Smooth muscle cell (in vitro differentiated cells): ENCODE results near the gene COX14. TPM values are rescaled to one million over a fixed set of nuclear protein-coding genes. Genes with fewer than 3 reads are reported as not detected.
A peak's percentile ranks its signal among the peaks of the same experiment; 100 is the strongest.

Source experiments
- DNase-seq: peaks from one replicate; lab custom pipeline; 2025; ENCODE audit not compliant: unreplicated experiment; lab: John Stamatoyannopoulos, UW
- H2AFZ ChIP-seq: fragments of 200-600 bp; sonication (generic); 2 replicates; pipeline ENCODE4 v1.6.0; 2016; ENCODE audit warnings: antibody characterized with exemption, low read depth, mild to moderate bottlenecking
- H3F3A ChIP-seq: fragments of 200-600 bp; sonication (generic); 2 replicates; pipeline ENCODE4 v1.6.0; 2017; ENCODE audit warnings: antibody characterized with exemption, low read depth
- H3K27ac ChIP-seq: fragments of 200-600 bp; sonication (generic); 2 replicates; pipeline ENCODE4 v1.5.1; 2016; ENCODE audit warnings: low read depth, mild to moderate bottlenecking
- H3K27me3 ChIP-seq: fragments of 200-600 bp; sonication (generic); 2 replicates; pipeline ENCODE4 v1.6.1; 2016; ENCODE audit warnings: low read depth, mild to moderate bottlenecking
- H3K36me3 ChIP-seq: fragments of 200-600 bp; sonication (generic); 2 replicates; pipeline ENCODE4 v1.5.1; 2016; ENCODE audit warnings: low read depth
- H3K4me1 ChIP-seq: fragments of 200-600 bp; sonication (generic); 2 replicates; pipeline ENCODE4 v1.5.1; 2016; ENCODE audit warnings: low read depth
- H3K4me2 ChIP-seq: fragments of 200-600 bp; sonication (generic); 2 replicates; pipeline ENCODE4 v1.6.0; 2016; ENCODE audit warnings: mild to moderate bottlenecking
- H3K4me3 ChIP-seq: fragments of 200-600 bp; sonication (generic); 2 replicates; pipeline ENCODE4 v1.5.1; 2016; ENCODE audit warnings: mild to moderate bottlenecking
- H3K79me2 ChIP-seq: fragments of 200-600 bp; sonication (generic); 2 replicates; pipeline ENCODE4 v1.6.0; 2016; ENCODE audit warnings: low read depth, mild to moderate bottlenecking
- H3K9ac ChIP-seq: fragments of 200-600 bp; sonication (generic); 2 replicates; pipeline ENCODE4 v1.6.0; 2016; ENCODE audit warnings: low read depth
- H3K9me3 ChIP-seq: fragments of 200-600 bp; sonication (generic); replicated peaks from 2 replicates; pipeline ENCODE4 v1.5.1; 2016; ENCODE audit warnings: low read depth
- H4K20me1 ChIP-seq: fragments of 200-600 bp; sonication (generic); 2 replicates; pipeline ENCODE4 v1.6.0; 2016; ENCODE audit warnings: low read depth
- WGBS: methylation state at CpG from one replicate; pipeline ENCODE4 v1.1.7; 2016; ENCODE audit warnings: low lambda C conversion rate; 5-methylcytosine and 5-hydroxymethylcytosine counted together
- polyA plus RNA-seq: library from polyadenylated mRNA; unstranded; fragments of >200 nt; fragmentation: Nextera tagmentation; extraction: Ambion mirVana; gene quantifications from 2 replicates; pipeline ENCODE4 v1.2.1, GENCODE V29; 2016
- total RNA-seq: library from RNA; depleted of rRNA; stranded (reverse); fragments of >200 nt; gene quantifications from 2 replicates; pipeline ENCODE4 v1.2.3, GENCODE V29; 2014
- TF ChIP-seq, protein P1 (sequence below): fragments of 200-600 bp; sonication (generic); IDR thresholded peaks from 2 replicates; pipeline ENCODE4 v1.5.1; 2017; ENCODE audit warnings: borderline replicate concordance, mild to moderate bottlenecking, antibody characterized with exemption; ENCODE audit not compliant: insufficient read depth, poor library complexity, severe bottlenecking

COX14 gene
- total and polyA plus RNA-seq, 2 experiments from 2014 or later, result 18.6 to 67.9 TPM

DNA sequence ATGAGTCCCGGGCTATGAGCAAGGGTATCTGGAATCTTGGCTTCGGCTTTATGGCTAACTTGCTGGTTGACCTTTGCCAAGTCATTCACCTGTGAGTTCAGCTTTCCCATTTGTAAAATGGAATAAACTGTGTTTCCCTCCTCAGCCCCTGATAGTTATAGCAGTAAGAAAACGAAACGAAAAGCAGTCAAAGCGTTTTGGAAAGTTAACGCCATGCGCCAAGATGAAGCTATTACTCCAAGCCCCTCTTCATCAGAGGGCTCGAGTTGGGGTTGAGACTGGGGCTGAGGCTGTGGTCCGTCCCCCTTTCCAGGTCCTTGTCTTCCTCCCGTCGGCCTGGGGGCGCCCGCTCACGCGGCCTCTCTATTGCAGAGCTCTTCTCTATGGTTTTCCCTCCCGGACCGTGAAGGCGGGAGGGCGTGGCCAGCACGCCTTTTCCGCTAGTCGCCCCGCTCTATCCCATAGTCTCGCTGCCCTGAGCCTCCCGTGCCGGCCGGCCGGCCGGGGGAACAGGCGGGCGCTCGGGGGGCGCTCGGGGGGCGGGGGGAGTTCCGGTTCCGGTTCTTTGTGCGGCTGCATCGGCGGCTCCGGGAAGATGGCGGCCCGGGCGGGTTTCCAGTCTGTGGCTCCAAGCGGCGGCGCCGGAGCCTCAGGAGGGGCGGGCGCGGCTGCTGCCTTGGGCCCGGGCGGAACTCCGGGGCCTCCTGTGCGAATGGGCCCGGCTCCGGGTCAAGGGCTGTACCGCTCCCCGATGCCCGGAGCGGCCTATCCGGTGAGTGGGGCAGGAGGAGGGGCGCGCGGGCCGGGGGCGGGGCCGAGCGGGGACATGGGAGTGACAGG is 27.0 kb upstream of the COX14 start, which contains the start of gene SMARCD1:
SMARCD1 (plus strand) TSS at position 568 of the 840 bp plus-strand sequence; CDS start at position 596, 28 bp downstream.
- H3K27me3 ChIP-seq, result no peaks in the 10 kb centered on the region

DNA sequence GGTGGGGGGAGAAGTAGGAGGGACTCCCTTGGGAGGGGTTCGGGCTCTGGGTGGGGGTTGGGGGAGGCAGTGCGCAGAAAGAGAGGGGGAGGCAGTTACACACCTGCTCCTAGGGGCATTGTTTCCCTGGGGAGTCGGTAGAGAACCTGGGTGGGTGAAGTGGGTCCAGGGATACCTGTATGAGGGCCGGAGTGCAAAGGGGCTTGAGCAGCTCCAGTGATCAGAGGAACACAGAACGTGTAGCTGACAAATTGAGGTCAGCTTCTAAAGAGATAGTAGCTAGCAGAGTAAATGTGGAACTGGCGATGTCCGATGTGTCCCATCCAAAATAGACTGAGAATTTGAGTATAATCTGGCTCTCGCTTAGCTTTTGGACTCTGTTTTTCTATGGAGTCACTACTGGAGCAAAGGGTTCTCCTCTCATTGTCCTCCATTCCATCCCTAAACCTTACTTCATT is 26.4 kb upstream of the COX14 start:
- peaks cover 23% of the 10 kb centered on the region for H4K20me1 ChIP-seq
- peaks cover 13% of the 10 kb centered on the region for H3K36me3 ChIP-seq
- H3K4me2 ChIP-seq, result peak overlapping the region; percentile 97
- TF ChIP-seq, protein P1, sequence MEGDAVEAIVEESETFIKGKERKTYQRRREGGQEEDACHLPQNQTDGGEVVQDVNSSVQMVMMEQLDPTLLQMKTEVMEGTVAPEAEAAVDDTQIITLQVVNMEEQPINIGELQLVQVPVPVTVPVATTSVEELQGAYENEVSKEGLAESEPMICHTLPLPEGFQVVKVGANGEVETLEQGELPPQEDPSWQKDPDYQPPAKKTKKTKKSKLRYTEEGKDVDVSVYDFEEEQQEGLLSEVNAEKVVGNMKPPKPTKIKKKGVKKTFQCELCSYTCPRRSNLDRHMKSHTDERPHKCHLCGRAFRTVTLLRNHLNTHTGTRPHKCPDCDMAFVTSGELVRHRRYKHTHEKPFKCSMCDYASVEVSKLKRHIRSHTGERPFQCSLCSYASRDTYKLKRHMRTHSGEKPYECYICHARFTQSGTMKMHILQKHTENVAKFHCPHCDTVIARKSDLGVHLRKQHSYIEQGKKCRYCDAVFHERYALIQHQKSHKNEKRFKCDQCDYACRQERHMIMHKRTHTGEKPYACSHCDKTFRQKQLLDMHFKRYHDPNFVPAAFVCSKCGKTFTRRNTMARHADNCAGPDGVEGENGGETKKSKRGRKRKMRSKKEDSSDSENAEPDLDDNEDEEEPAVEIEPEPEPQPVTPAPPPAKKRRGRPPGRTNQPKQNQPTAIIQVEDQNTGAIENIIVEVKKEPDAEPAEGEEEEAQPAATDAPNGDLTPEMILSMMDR, result no peak
- peak overlapping the region; percentile 90 for H3K9ac ChIP-seq
- peak overlapping the region; percentile 95 for H3K4me3 ChIP-seq
- H3K79me2 ChIP-seq, result peaks cover 10% of the 10 kb centered on the region
- H2AFZ ChIP-seq, result no peak overlapping the region
- no peaks in the 10 kb centered on the region for H3K4me1 ChIP-seq
- no peaks in the 10 kb centered on the region for H3K9me3 ChIP-seq
- peak overlapping the region; percentile 77 for H3K27ac ChIP-seq
- peaks cover 13% of the 10 kb centered on the region for H3F3A ChIP-seq
- H3K27me3 ChIP-seq, result no peaks in the 10 kb centered on the region
- no peak for DNase-seq
- 37% methylated on average over 6 of the region's 8 CpGs for WGBS

More for the DNA sequence above, 27.0 kb upstream of the COX14 start, which contains the start of gene SMARCD1:
- Histone ChIP-seq H3K4me1 (no peaks in the 10 kb centered on the region), H3K27ac (peak within 1 kb of the TSS; percentile 77), H3K4me2 (peak within 1 kb of the TSS; percentile 97), H3K9ac (peak within 1 kb of the TSS; percentile 90), H3F3A (peaks cover 13% of the 10 kb centered on the region), H3K36me3 (peaks cover 8% of the 10 kb centered on the region), H3K79me2 (peaks cover 6% of the 10 kb centered on the region), H3K4me3 (peak within 1 kb of the TSS; percentile 95), H3K9me3 (no peaks in the 10 kb centered on the region), H2AFZ (peak within 1 kb of the TSS; percentile 91), H4K20me1 (peaks cover 23% of the 10 kb centered on the region)
- 1% methylated on average over 41 of the region's 69 CpGs for WGBS
- peak; percentile 76 for DNase-seq
- TF ChIP-seq, protein P1, result peak; percentile 38

DNA sequence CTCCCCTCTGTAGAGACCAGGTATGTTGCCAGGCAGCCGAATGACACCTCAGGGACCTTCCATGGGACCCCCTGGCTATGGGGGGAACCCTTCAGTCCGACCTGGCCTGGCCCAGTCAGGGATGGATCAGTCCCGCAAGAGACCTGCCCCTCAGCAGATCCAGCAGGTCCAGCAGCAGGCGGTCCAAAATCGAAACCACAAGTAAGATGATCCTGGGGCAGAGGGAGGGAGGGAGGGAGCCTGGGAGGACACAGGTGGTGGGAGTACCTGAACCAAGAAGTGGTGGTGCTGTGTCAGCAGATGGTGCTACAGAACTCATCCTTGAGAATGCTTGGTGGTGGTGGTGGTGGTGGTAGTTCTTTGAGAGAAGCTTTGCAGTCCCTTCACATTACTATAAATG is 25.9 kb upstream of the COX14 start:
- no peak overlapping the region for H3K27ac ChIP-seq
- peaks cover 23% of the 10 kb centered on the region for H4K20me1 ChIP-seq
- no peaks in the 10 kb centered on the region for H3K9me3 ChIP-seq
- H3K9ac ChIP-seq, result no peak overlapping the region
- peak overlapping the region; percentile 95 for H3K4me3 ChIP-seq
- TF ChIP-seq, protein P1, result no peak
- H3K79me2 ChIP-seq, result peaks cover 10% of the 10 kb centered on the region
- peak overlapping the region; percentile 97 for H3K4me2 ChIP-seq
- no peak for DNase-seq
- 92% methylated on average over 5 of the region's 5 CpGs for WGBS
- H3K4me1 ChIP-seq, result no peaks in the 10 kb centered on the region
- H3K27me3 ChIP-seq, result no peaks in the 10 kb centered on the region
- H3F3A ChIP-seq, result peaks cover 13% of the 10 kb centered on the region
- no peak overlapping the region for H2AFZ ChIP-seq
- peaks cover 13% of the 10 kb centered on the region for H3K36me3 ChIP-seq
